ENCODE results near the gene ZFYVE27. TPM values are rescaled to one million over a fixed set of nuclear protein-coding genes. Genes with fewer than 3 reads are reported as not detected.

ZFYVE27 gene
- total and polyA plus RNA-seq, 8 donors: 4.3 to 77.1 (median 15.5) TPM

- WGBS, 5 donors: 92 to 95% (median 93%) methylated on average over 15 of the region's 15 CpGs
- peaks cover 63 to 100% (median 98%) of the 10 kb centered on the region in 4 donors for H3K36me3 ChIP-seq
These were observed 7.6 kb downstream of the ZFYVE27 start for GRCh38 chr10:97744405-97745035.

DNA sequence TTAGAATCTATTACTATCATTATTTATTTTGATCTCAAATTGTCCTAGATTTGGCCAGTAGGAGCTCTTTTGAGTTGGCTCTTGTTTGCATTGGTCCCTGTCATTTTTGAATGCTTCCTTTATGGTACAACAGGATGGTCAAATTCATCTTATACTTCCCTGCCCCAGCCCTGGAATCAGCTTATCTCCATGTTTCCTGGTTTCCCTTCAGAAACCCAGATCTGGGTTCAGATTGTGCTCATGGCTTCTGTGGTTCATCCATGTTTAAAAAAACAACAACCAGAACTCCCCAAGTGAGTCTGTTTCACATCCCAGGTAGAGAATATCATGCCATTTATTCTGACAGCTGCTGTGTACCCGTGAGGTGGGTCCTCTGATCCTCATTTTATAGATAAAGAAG lies 10.6 kb downstream of the ZFYVE27 start:
- H3K27me3 ChIP-seq: no peaks in the 10 kb centered on the region
- TF ChIP-seq POLR2AphosphoS5 (IDR thresholded peaks at IDR 0.05) (no peak), POLR2A (IDR thresholded peaks at IDR 0.05) (no peak), EP300 (IDR thresholded peaks at IDR 0.05) (no peak)
- TF ChIP-seq, protein P1, sequence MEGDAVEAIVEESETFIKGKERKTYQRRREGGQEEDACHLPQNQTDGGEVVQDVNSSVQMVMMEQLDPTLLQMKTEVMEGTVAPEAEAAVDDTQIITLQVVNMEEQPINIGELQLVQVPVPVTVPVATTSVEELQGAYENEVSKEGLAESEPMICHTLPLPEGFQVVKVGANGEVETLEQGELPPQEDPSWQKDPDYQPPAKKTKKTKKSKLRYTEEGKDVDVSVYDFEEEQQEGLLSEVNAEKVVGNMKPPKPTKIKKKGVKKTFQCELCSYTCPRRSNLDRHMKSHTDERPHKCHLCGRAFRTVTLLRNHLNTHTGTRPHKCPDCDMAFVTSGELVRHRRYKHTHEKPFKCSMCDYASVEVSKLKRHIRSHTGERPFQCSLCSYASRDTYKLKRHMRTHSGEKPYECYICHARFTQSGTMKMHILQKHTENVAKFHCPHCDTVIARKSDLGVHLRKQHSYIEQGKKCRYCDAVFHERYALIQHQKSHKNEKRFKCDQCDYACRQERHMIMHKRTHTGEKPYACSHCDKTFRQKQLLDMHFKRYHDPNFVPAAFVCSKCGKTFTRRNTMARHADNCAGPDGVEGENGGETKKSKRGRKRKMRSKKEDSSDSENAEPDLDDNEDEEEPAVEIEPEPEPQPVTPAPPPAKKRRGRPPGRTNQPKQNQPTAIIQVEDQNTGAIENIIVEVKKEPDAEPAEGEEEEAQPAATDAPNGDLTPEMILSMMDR (IDR thresholded peaks at IDR 0.05): no peak
- intact Hi-C loops (cut with DNase I; ENCODE audit: low total_unique reads): no loop called here
- H3K9me3 ChIP-seq: no peaks in the 10 kb centered on the region
- peaks cover 0 to 11% (median 0%) of the 10 kb centered on the region in 4 donors for H3K4me1 ChIP-seq
- H3K27ac ChIP-seq: no peak overlapping the region
- DNase-seq: no peak
- peaks cover 77 to 100% (median 100%) of the 10 kb centered on the region in 4 donors for H3K36me3 ChIP-seq
- 69 to 92% (median 76%) methylated on average over 1 of the region's 1 CpG for WGBS, 5 donors
- no peak overlapping the region for H3K4me3 ChIP-seq

More at GRCh38 chr10:97744405-97745035, 7.6 kb downstream of the ZFYVE27 start:
- H3K4me1 ChIP-seq: peaks cover 0 to 34% (median 0%) of the 10 kb centered on the region in 4 donors
- TF ChIP-seq, protein P1 (IDR thresholded peaks at IDR 0.05): no peak
- TF ChIP-seq EP300 (IDR thresholded peaks at IDR 0.05) (no peak), POLR2AphosphoS5 (IDR thresholded peaks at IDR 0.05) (no peak), POLR2A (IDR thresholded peaks at IDR 0.05) (no peak)
- no peak overlapping the region for H3K27ac ChIP-seq
- no peak overlapping the region for H3K4me3 ChIP-seq
- H3K9me3 ChIP-seq: no peaks in the 10 kb centered on the region
- H3K27me3 ChIP-seq: no peaks in the 10 kb centered on the region
- no peak for DNase-seq
- intact Hi-C loops (cut with DNase I; ENCODE audit: low total_unique reads): no loop called here

DNA sequence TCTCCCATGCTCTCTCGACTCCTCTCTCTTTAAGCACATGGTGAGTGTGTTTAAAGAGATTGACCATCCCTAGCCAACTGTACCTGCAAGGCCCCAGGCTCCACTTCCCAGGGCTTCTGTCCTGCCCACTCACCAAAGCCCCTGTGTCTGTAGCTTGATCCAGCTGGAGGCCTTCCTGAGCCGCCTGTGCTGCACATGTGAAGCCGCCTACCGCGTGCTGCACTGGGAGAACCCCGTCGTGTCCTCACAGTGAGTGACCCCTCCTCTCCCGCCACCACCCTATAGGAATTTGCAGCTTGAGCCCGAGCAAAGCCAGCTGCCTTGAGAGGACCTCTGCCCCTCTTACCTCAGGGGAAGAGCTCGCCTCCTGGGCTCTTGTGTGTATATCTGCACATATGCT lies 11.2 kb downstream of the ZFYVE27 start:
- 78 to 87% (median 83%) methylated on average over 10 of the region's 10 CpGs for WGBS, 5 donors
- H3K9me3 ChIP-seq: no peaks in the 10 kb centered on the region
- intact Hi-C loops (cut with DNase I; ENCODE audit: low total_unique reads): no loop called here
- no peak for TF ChIP-seq EP300 (IDR thresholded peaks at IDR 0.05)
- no peak for TF ChIP-seq POLR2AphosphoS5 (IDR thresholded peaks at IDR 0.05)
- TF ChIP-seq POLR2A (IDR thresholded peaks at IDR 0.05): no peak
- H3K36me3 ChIP-seq: peaks cover 78 to 100% (median 100%) of the 10 kb centered on the region in 4 donors
- H3K4me1 ChIP-seq: peaks cover 0 to 5% (median 0%) of the 10 kb centered on the region in 4 donors
- H3K4me3 ChIP-seq: no peak overlapping the region
- H3K27ac ChIP-seq: no peak overlapping the region
- H3K27me3 ChIP-seq: no peaks in the 10 kb centered on the region
- no peak for DNase-seq

DNA sequence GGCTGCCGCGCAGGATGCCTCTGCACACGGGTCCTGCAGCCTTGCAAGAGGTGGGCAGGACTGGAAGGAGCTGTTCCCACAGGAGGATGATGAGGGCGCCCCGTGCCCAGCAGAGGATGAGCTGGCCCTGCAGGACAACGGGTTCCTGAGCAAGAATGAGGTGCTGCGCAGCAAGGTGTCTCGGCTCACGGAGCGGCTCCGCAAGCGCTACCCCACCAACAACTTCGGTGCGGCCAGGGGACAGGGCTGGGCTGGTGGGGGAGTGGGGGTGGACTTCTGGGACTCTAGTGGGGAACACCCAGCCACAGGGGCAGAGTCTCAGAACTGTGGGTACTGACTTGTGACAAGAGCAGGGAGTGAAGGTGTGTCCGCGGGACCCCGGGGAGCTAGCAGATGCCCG lies 16.0 kb downstream of the ZFYVE27 start:
- H3K27me3 ChIP-seq: no peaks in the 10 kb centered on the region
- no peaks in the 10 kb centered on the region for H3K4me1 ChIP-seq
- H3K4me3 ChIP-seq: no peak overlapping the region
- TF ChIP-seq EP300 (IDR thresholded peaks at IDR 0.05) (no peak), POLR2A (IDR thresholded peaks at IDR 0.05) (no peak), POLR2AphosphoS5 (IDR thresholded peaks at IDR 0.05) (no peak)
- TF ChIP-seq, protein P1 (IDR thresholded peaks at IDR 0.05): no peak
- peaks cover 88 to 100% (median 100%) of the 10 kb centered on the region in 4 donors for H3K36me3 ChIP-seq
- H3K9me3 ChIP-seq: no peaks in the 10 kb centered on the region
- H3K27ac ChIP-seq: no peak overlapping the region
- 85 to 95% (median 93%) methylated on average over 8 to 18 of the region's 18 CpGs for WGBS, 5 donors
- intact Hi-C loops (cut with DNase I; ENCODE audit: low total_unique reads): no loop called here
- DNase-seq: no peak

- H3K9me3 ChIP-seq: no peaks in the 10 kb centered on the region
- H3K4me1 ChIP-seq: no peaks in the 10 kb centered on the region
- 49 to 95% (median 83%) methylated on average over 3 to 4 of the region's 4 CpGs for WGBS, 5 donors
- intact Hi-C loops (cut with DNase I; ENCODE audit: low total_unique reads): no loop called here
- H3K27me3 ChIP-seq: no peaks in the 10 kb centered on the region
- no peak for DNase-seq
- H3K36me3 ChIP-seq: peaks cover 84 to 100% (median 99%) of the 10 kb centered on the region in 4 donors
- no peak overlapping the region for H3K4me3 ChIP-seq
- TF ChIP-seq, protein P1 (IDR thresholded peaks at IDR 0.05): no peak
- TF ChIP-seq POLR2AphosphoS5 (IDR thresholded peaks at IDR 0.05) (no peak), POLR2A (IDR thresholded peaks at IDR 0.05) (no peak), EP300 (IDR thresholded peaks at IDR 0.05) (no peak)
- H3K27ac ChIP-seq: no peak overlapping the region
These were observed 17.8 kb downstream of the ZFYVE27 start for GRCh38 chr10:97754726-97755125.

Data from stomach (tissue), 9 donors.